Measurements from ENCODE around the gene SBSN. TPM values are rescaled to one million over a fixed set of nuclear protein-coding genes. Genes with fewer than 3 reads are reported as not detected.
A peak's percentile ranks its signal among the peaks of the same experiment; 100 is the strongest.

SBSN gene
- total RNA-seq, 1 donor, result 4.1 TPM

DNA sequence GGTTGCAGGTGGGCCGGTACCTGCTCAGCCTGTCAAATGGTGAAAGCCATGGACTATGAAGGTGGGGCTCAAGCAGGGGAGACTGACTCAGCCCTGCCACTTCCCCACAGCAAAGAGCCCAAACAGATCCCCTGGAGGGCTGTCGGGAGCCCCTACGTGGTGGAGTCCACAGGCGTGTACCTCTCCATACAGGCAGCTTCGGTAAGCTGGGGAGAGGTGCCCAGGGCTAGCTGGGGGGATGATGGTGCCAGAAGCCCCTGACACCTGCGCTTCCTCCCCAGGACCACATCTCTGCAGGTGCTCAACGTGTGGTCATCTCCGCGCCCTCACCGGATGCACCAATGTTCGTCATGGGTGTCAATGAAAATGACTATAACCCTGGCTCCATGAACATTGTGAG is 14.1 kb upstream of the SBSN start:
- no peak for DNase-seq (ENCODE audit: low read depth)
- TF ChIP-seq, protein P1, sequence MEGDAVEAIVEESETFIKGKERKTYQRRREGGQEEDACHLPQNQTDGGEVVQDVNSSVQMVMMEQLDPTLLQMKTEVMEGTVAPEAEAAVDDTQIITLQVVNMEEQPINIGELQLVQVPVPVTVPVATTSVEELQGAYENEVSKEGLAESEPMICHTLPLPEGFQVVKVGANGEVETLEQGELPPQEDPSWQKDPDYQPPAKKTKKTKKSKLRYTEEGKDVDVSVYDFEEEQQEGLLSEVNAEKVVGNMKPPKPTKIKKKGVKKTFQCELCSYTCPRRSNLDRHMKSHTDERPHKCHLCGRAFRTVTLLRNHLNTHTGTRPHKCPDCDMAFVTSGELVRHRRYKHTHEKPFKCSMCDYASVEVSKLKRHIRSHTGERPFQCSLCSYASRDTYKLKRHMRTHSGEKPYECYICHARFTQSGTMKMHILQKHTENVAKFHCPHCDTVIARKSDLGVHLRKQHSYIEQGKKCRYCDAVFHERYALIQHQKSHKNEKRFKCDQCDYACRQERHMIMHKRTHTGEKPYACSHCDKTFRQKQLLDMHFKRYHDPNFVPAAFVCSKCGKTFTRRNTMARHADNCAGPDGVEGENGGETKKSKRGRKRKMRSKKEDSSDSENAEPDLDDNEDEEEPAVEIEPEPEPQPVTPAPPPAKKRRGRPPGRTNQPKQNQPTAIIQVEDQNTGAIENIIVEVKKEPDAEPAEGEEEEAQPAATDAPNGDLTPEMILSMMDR (IDR thresholded peaks at IDR 0.05; ENCODE audit: insufficient read depth, low read length), result no peak

DNA sequence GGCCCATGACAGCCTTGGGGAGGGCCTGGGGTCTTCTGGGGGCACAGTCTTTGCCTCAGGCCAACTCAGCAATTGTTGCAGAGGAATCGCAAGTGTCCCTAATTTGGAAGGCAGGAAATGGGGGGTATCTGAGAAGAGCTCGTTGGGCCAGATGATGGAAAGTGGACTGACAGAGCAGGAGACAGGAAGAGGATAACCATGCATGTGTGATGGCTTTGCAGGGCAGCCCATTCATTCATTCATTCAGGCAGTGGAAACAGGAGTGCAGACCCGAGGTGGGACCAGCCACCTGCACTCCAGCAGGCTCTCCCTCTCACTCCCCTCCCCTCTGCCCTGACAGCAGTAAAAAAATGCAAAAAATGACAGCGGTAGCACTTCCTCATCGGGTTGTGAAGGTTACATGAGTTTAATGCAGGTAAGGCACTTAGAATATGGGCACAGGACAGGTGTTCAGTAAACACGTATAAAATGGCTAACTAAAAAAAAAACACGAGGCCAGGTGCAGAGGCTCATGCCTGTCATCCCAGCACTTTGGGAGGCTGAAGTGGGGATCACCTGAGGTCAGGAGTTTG is 12.3 kb upstream of the SBSN start:
- H3K4me3 ChIP-seq (ENCODE audit: low read depth, low read length), result no peak overlapping the region
- TF ChIP-seq, protein P1 (IDR thresholded peaks at IDR 0.05; ENCODE audit: insufficient read depth, low read length), result no peak
- DNase-seq (ENCODE audit: low read depth), result no peak

More for the DNA sequence above, 14.1 kb upstream of the SBSN start:
- H3K4me3 ChIP-seq (ENCODE audit: low read depth, low read length), result no peak overlapping the region

DNA sequence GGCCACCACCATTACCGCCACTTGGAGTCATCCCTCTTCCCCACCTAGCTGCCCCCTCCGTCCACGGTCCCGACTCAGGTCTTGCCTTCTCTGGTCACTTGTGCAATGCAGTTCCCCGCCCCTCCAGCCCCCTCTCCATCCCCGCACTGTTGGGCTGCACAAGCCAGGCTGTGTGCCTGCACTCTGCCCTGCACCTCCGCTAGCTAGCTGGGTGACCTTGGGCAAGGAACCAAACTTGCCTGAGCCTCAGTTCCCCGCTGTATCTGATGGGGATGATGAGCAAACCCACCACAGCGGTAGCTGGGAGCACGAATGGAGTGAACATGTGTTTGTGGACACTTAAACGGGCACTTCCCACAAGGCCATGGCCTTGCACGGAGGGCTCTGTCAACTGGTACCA is 11.7 kb upstream of the SBSN start:
- DNase-seq (ENCODE audit: low read depth), result no peak
- TF ChIP-seq, protein P1 (IDR thresholded peaks at IDR 0.05; ENCODE audit: insufficient read depth, low read length), result no peak
- no peak overlapping the region for H3K4me3 ChIP-seq (ENCODE audit: low read depth, low read length)

DNA sequence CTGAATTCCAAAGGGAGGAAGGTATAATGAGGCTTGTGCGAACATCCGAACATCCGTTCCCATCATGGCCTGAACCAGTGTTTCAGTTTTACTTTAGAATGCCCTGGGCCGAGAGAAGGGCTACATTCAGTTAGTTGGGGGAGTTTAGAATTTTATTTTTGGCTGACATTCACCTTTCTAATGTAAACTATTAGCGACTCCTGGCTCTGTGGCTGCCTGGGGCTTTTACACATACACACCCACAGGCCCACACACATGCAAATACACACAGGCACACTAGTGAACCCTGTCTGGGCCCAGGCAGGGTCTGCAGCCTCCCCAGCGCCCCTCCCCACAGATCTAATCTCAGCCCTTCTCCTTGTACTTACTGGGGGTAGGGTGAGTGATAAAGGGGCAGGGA is 11.2 kb upstream of the SBSN start:
- TF ChIP-seq, protein P1 (IDR thresholded peaks at IDR 0.05; ENCODE audit: insufficient read depth, low read length), result no peak
- no peak for DNase-seq (ENCODE audit: low read depth)
- no peak overlapping the region for H3K4me3 ChIP-seq (ENCODE audit: low read depth, low read length)

DNA sequence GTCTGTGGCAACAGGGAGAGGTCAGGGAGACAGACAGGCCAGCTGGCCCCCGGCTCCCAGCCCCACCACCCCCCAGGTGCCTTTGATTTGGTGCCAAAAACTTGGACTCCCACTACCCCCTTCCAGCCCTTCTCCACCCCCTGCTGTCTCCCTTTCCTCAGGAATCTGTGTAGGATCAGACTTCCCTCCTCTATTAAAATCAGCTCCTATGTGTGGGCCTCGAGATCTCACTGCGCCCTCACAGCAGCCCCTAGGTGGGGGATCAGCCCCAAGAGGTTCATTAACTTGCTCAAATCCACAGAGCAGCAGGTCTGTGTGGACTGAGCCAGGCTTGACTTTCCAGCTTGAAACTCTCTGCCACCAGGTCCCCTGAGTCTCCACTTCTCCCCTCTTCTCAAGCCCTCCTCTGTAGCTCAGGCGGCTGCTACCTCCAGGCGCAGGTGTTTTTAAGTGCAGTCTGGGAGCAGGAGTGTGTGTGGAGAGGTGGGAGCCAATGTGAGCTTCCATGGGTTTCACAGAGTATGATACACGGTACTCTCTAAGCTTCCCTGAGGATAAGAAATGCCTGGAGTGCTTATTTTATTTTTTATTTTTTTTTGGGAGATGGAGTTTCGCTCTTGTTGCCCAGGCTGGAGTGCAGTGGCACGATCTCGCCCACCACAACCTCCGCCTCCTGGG is 6.8 kb upstream of the SBSN start:
- DNase-seq (ENCODE audit: low read depth), result no peak
- TF ChIP-seq, protein P1 (IDR thresholded peaks at IDR 0.05; ENCODE audit: insufficient read depth, low read length), result no peak
- no peak overlapping the region for H3K4me3 ChIP-seq (ENCODE audit: low read depth, low read length)

DNA sequence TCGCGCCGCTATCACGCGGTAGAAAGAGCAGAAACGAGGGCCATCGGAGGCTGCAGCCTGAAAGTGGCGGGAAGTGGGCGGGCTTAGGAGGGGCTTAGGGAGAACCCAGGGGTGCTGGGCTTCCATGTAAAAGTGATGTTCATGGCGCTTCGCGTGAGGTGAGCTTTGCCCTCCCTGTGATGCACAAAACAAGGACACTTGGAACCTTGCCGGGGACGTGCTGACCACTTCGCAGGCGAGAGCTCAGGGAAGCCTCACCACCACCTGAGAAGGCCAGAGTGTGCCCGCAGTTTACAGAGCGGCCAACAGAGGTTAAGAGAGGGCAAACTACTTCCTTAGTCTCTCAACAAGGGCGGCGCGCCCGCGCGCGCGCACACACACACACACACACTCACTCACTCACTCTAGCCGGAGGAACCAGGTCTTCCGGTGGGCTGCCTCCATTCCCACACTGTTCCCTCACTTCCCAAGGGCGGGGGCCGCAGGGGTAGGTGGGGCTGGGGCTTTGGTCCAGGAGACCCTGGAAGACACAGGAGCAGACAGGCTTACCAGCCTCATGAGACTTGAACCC is 5.8 kb upstream of the SBSN start:
- peak; percentile 29 for DNase-seq (ENCODE audit: low read depth)
- TF ChIP-seq, protein P1 (IDR thresholded peaks at IDR 0.05; ENCODE audit: insufficient read depth, low read length), result no peak
- no peak overlapping the region for H3K4me3 ChIP-seq (ENCODE audit: low read depth, low read length)

All from fibroblast of the aortic adventitia (primary cell).